Activated CD4-positive, alpha-beta T cell treated with anti-CD3 and anti-CD28 coated beads, Interleukin-2, amount 50 U/mL, for 1 hour (primary cell): ENCODE results near the gene MAPRE2.
"Not testable (repeated sequence)": the region's sequence is repeated elsewhere in the genome, so short reads cannot be mapped to it uniquely, and the experiment has no call there.

ENCODE experiments used
- DNase-seq: peaks from one replicate; pipeline ENCODE4 v3.0.0-alpha.2; 2020

Gene MAPRE2

DNA sequence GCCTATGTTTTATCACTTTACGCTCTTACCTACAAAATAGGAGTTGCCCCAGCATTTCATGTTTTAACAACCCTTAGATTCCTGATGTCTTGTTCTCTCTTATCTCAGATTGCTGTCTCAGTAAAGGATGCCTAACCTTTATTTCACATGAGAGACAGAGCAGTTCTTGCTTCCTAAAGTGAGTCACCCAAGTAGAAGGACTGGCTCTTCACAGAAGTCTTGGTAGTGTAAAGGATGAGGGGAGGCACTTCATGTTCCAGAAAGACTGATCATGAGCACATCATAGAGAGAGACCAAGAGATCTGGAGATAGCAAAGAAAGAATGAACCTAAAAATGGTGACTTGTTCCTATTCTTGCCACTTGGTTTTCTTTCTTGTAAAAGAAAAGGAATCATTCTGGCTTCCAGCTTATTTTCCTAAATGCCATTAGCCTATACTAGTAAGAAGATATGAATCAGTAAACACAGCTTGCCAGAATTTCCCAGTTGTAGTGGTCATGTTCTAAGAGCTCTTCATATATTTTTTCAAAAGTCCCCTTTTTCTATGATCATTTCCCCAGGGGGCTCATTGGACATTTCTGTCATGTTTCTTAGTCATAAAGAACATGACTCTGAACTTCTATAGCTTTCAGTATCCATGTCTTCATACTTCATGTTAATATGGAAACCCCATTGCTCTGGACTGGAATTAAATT, 54.9 kb downstream of the MAPRE2 start:
- DNase-seq, result no peak

DNA sequence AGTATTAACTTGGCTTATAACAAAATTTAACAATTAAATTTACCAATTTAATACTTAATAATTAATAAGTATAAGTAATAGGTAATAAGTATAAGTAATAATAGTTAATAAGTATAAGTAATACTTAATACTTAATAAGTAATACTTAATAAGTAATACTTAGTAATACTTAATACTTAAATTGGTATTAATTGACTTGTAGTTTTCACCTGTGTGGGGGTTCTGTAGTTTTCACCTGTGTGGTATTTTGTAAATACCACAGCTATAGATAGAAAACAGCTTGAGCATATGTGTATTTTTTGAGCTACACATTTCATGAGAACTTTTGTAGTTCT, 55.4 kb downstream of the MAPRE2 start:
- DNase-seq, result no peak

DNA sequence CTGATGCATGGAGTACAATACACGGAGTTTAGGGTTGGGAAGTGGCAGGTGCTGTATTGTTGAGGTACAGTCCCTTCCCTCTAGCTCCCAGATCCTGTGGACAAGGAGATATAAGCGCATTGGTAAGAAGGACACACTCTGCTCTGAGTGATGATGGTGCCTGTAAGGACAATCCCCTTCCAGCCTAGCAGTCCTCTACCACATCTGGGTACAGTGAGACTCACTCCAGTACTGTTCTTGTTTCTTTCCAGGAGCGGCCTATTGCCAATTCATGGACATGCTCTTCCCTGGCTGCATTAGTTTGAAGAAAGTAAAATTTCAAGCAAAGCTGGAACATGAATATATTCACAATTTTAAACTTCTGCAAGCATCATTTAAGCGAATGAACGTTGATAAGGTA, 56.0 kb downstream of the MAPRE2 start:
- DNase-seq, result no peak

DNA sequence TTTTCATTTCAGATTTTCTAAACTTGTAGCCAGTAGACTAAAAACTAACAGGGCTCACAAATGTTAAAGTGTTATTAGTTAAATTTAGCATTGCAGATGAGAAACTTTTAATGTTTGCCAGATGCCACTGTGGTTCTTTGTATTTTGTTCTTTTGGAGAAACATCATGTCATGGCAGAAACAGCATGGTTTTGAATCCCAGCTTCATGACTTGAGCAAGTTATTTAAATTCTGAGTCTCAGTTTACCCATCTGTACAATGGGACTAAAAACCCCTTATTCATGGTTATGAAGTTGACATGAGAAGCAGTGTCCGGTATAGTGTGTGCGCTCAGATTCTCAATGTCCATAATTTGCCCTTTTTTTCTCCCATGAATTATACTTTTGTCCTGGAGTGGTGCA, 56.5 kb downstream of the MAPRE2 start:
- DNase-seq, result no peak

DNA sequence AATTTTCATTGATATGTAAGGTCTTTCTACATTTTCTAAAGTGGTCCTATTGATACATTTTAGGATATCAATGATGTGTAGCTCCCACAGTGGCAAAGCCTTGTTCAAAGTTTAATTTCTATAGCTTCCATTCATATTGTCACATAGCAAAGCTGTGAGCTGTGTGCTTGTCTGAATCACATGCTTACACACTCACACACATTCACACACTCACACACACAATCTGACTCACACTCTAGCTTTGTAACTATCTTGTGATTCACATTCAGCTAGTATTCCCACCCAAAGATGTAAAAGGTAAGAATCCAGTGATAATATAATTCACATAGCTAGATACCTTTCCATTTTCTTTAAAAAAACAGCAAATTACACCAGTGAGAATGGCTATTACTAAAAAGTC, 58.7 kb downstream of the MAPRE2 start:
- DNase-seq, result no peak

DNA sequence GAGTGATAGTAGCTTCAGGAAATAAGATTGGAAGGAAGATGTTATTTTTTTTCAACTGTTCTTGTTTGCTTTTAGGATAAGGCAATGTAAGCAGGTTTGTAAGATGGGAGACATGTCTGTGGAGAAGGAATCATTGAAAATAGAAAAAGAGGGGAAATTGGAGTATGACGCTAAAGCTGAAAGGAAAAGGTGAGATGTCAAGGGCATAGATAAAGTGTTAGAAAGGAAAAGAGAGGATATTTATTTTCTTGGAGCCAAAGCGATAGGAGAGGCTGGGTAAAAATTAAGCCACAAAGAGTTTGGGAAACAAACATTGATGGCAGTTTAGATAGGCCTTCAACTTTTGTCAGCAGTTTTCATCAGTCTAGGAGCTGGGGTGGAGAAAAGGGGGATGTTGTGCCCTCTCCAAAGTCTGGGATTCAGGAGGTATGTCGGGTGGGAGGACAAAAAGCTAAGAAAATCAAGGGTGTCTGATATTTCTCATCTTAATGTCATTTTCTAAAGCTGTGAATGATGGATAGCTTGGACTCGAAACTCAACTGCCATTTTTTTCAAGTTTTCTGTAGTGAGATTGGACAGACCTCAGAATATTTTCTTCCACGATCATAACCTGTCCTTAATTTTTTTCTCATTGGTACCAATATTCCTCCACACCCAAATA, 63.3 kb downstream of the MAPRE2 start:
- no peak for DNase-seq

DNA sequence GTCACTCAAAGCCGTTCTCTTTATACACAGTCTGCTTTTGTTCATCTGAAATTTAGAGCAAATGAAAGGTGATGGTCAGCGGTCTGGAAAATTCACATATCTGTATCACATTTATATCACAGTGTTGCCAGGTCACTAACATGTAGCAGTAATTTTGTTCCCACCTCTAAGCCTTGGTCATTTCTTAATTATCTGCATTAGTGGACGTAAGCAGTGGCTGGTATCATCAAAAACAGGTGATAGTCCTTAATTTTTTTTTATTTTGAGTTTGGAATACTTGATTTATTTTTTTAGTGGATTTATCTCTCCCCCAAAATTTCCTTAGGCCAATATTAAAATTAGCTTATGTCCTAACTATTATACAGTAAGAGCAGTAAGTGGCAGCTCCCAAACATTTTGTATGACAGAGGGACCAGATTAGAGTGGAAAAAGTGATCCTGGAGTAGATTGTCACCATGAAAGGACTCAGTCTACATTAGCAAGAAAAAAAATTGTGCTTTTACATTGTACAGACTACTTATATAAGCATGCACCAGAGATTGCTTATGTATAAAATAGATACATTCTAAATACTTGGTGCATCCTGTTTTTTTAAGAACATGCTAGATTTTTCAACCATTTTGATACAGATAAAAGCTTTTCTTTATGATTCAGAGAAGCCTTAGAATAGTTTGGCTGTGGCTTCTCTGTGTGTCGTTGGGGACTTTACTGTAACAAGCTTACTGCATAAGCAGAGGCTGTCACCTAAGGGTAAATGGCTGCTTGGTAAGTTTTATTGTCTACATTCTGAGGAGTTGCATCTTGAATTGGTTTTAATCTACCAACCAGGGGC, 65.0 kb downstream of the MAPRE2 start:
- DNase-seq, result no peak

DNA sequence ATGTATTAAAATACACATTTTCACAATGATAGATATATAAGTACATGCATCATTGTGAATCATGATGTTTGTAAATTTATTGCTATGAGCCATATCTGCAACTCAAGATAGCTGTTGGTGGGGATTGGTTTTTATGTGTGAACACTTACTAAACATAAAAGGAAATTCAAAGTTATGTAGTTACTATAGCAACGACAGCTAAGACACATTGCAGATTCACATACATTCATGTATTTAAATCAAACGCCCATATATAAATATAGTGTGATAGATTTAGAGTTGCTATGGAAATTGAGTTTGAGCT, 65.6 kb downstream of the MAPRE2 start:
- DNase-seq, result no peak

DNA sequence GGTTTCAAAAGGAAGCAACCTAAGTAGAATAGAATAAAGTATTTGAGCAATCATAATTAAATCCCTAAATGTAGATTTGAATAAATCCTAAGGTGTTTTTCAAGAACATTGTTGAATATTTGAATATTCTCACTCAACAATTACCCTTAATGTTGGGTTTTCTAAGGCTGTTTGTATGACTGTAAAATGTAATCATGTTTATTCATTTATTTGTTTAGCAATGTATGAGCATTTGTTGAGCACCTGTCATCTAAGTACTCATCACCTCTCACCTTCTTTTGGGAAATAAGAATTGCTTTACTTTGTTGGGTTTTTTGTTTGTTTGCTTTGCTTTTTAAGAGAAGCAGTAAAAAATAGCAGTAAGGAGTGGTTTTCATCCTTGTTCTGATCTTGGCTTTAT, 66.0 kb downstream of the MAPRE2 start:
- DNase-seq, result no peak

DNA sequence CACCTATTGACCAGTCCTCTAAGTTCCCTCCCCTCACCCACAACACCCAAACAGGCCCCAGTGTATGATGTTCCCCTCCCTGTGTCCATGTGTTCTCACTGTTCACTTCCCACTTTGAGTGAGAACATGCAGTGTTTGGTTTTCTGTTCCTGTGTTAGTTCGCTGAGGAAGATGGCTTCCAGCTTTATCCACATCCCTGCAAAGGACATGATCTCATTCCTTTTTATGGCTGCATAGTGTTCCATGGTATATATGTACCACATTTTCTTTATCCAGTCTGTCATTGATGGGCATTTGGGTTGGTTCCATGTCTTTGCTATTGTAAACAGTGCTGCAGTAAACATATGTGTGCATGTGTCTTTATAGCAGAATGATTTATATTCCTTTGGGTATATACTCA, 66.9 kb downstream of the MAPRE2 start:
- not testable (repeated sequence) for DNase-seq

DNA sequence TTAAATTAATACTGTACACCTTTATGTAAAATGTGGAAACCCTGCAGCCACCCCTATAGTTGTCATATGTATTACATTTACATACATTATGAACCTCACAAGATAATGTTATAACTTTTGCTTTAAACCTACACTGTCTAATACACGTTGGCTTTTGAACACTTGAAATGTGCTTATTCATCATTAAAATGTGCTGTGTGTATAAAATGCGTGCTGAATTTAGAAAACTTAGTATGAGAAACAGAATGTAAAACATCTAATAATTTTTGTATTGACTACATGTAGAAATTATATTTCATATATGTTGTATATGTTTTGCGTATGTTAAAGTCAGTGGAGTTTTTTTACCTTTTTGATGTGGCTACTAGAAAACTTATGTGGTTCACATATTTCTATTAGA, 68.8 kb downstream of the MAPRE2 start:
- DNase-seq, result no peak

DNA sequence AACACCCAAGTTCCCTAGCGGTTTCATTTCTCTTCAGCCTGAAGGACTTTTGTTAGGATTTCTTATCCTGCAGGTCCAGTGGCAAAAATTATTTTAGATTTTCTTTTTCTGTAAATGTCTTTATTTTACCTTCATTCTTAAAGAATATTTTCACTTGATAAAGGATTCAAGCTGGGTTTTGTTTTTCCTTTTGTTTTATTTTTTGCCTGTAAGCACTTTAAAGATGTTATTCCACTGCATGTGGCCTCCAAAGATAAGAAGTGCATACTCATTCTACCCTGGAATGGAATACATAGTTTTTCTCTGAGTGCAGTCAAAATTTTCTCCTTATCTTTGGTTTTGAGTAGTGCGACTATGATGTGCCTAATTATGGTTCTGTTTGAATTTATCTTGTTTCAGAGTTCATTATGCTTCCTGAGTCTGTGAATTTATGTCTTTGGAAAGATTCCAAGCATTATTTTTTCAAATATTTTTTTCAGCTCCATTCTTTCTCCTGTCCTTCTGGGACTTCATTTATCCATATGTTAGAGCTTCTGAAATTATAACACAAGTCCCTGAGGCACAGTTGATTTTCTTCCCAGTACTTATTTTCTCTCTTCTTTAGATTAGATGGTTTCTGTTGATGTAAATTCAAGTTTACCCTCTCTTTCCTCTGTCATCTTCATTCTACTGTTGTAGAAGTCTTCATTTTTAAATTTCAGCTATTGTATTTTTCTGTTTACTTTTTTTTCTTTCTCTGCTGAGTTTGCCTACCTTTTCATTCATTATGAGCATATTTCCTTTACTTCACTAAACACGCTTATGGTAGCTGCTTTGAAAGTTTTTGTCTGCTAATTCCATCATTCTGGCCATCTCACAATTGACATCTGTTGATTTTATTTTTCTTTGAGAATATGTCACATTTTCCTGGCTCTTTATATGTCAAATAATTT, 69.6 kb downstream of the MAPRE2 start:
- DNase-seq, result no peak

DNA sequence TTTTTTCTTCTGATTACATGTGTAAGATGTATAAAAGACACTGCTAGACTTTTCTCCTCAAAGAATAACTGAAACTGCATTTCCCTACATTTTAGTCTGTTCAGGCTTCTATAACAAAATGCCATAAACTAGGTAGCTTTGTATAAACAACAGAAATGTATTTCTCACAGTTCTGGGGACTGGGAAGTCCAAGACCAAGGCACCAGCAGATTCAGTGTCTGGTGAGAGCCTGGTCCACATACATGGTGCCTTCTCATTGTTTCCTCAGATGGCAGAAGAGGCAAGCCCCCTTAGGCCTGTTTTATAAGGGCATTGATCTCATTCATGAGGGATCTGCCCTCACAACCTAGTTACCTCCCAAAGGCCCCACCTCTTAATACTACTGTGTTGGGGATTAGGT, 71.5 kb downstream of the MAPRE2 start:
- DNase-seq, result no peak

DNA sequence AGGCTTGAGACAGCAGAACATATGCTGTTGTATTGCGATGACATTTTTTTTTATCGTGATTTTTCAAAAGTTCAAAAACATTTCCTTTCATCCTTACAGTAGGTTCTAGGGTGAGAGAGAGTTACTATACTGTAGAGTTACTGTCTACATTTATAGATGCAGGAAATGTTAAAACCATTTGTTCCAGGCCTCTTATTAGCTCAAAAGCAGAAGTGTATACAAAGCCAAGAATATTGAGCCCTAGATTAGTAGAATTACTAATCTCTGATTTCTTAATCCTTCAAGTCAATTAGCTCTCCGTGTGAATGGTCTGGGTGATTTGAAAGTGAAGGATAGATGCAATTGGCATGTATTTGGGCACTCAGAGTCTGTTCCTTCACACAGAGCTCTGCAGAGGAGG, 73.1 kb downstream of the MAPRE2 start:
- DNase-seq, result no peak

DNA sequence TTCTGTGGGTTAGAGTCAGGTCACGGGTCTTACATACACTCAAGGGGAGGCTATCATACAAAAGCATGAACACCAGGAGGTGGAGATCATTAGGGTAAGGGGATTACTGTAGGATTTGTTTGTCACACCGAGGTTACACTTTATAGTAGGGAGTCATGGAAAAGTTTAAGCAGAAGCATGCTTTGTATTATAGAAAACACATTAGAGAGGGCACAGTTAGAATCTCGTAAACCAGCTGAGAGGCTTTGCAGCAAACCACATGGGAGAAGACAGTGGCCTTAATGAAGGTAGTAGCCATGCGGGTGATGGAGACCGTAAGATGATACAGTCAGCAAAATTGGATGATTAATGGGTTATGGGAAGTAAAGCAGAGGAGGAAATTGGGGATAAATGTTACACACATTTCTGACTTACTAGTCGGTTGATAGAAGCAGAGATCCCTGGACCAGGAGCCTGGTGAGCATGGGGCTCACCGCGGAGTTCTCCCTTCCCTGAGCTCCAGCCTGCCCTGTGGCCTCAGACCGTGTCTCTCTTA, 75.6 kb downstream of the MAPRE2 start:
- DNase-seq, result no peak

DNA sequence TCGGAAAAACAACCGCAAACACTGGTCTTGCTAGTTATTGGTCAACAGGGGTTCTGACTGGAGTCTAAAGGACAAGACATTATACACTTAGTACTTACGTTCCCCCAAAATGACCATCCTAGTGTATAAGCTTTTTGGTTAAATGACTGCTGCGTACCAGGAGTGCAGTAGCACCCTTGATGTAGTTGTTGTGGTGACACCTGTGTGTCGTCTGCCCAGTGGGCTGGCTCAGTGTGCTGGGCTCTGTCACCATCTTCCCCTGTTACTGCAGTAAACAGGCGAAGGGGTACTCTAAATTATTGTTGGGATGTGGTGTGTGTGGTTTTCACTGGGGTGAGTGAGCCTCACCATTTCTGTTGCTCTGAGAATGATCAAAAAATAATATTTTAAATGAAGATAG, 76.2 kb downstream of the MAPRE2 start:
- DNase-seq, result no peak

DNA sequence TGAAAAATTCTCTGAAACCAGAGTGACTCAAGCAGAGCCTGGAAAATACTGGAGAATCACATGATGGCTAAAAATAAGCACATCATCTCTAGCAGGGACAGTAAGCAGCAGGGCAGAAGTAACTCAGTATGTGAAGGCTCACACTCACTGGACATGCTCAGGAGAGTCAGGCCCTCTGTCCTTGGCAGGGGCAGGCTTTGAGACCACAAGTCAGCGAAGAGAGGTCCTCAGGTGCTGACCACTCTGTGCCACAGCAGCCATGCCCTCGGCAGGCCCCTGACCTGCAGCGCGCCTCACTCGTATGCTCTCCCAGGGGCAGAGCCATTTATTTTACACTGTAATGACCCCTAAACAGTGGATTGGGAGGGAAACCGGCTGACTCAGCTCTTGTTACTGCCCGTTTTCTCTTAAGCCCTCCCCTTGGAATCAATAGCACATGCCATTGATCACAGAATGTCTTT, 76.8 kb downstream of the MAPRE2 start:
- no peak for DNase-seq

DNA sequence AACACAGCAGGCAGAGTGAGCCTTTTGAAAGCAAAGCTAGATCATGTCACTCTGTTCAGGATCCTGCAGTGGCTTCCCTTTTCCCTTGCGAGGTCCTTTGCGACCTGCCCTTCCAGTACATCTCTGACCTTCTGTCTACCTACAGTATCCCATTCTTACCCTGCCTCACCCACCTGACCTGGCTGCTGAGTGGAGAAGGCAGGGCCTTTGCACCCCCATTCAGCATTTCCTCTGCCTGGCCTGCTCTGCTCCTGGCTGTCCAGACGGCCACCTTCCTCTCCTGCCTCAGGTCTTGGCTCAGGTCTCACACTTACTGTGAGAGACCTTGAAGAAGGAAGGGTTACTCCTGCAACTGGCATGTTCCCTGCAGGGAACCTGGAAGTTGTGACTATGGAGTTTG, 77.4 kb downstream of the MAPRE2 start:
- no peak for DNase-seq

DNA sequence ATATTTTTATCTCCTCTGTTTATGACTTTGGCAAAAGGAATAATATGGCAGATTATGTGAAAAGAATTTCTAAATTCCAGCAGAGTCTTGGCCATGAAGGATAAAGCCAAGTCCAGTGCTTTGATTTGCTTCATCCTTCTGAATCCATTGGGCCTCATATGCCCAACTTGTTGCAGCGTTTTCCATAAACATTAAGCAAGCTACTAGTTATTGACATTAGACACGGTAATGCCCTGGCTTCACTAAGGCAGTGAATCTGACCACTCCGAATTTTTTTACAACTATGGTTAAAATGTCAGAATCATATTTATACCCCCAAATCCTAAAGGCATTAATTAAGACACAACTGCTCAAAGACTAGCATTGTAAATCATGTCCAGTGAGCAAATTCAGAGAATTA, 79.8 kb downstream of the MAPRE2 start:
- DNase-seq, result no peak

DNA sequence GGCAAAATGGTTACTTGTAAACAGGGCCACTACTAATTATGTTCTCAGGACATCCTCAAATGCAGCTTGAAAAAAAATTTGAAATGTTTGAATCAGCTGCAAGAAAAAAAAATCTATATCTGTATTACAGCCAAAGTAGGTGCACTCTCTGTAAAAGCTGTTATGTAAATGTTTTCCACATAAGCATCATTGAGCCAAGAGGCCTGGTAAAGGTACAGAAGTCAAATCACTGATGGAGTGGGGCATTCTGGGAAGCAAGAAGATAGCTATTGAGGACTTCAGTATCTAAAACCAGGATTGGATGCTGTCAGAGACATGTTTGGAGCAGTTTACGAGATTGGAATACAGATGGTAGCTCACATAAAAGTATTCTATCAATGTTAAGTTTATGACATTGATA, 80.3 kb downstream of the MAPRE2 start:
- DNase-seq, result no peak

DNA sequence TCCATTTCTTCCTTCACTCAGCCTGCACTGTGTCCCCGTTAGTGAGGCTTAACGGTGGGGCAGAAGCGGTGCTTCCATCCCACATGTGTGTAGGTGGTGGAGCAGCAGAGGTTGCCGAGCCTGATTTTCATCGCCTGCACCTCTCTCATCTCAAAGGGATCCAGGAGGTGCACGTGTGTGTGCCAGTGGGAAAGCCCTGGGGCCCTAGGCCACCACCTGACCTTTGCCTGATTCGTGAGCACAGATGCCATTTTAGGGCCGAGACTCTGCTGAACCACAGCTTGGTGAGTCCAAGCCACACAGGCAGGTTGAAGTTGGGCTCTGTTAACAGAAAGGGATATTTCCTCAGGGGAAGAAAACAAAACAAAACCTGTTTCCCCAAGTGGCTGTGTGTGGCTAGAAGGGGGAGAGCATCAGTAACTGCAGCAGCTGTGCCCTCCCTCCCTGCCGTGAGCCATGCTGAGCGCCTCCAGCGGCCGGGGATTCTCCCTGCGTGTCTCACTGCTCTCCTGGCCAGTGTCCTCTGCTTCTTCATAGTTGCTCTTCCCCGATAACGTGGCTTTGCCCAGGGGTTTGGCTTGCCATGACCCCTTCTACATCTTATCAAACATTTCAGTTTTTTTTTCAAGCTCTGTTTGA, 81.5 kb downstream of the MAPRE2 start:
- no peak for DNase-seq

DNA sequence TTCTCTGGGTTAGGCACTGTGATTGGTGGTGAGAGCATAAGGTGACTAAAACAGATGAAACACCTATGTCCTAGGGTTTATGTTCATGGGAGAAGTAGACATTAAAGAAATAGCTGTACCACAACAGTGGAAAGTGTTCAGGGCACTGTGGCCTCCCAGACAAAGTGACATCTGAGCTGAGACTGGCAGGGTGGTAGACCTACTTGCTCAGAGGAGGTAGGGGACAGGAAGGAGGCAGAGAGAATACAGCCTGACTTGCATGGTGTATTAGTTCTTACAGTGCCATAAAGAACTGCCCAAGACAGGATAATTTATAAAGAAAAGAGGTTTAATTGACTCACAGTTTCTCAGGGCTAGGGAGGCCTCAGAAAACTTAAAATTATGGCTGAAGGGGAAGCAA, 82.6 kb downstream of the MAPRE2 start:
- DNase-seq, result no peak
